Prostate gland (tissue), 2 donors: ENCODE data around the gene DHRS2.

Source experiments
- CTCF ChIP-seq, 4 experiments: fragments of 200-600 bp in 2 of 4; fragments of 450-650 bp in 2 of 4; sonication (generic) in 2 of 4; IDR thresholded peaks; 1 replicate in 3 of 4; 2 replicates in 1 of 4; pipeline ENCODE4 v1.5.1; 2016 to 2019; ENCODE audit warnings: antibody characterized with exemption in 4 of 4, mild to moderate bottlenecking in 2 of 4, moderate library complexity in 2 of 4
- POLR2A ChIP-seq: fragments of 450-650 bp; IDR thresholded peaks from one replicate; pipeline ENCODE4 v1.6.1; 2016; ENCODE audit warnings: antibody characterized with exemption, mild to moderate bottlenecking

- TF ChIP-seq CTCF (IDR thresholded peaks at IDR 0.05) (no peak), POLR2A (no peak)
These were observed 32.0 kb upstream of the DHRS2 start for GRCh38 chr14:23604148-23604547.
